Osteoblast (primary cell): ENCODE results near the gene RTTN. TPM values are rescaled to one million over a fixed set of nuclear protein-coding genes. Genes with fewer than 3 reads are reported as not detected.

ENCODE experiments used
- DNase-seq: peaks from one replicate; pipeline ENCODE4 v3.0.0; 2011; ENCODE audit warnings: low spot score, mixed read lengths; ENCODE audit not compliant: insufficient read length; ENCODE audit errors: missing footprints
- H2AFZ ChIP-seq: 2 replicates; pipeline ENCODE4 v1.6.0; 2011; ENCODE audit warnings: mild to moderate bottlenecking, low read length
- H3K27ac ChIP-seq: 2 replicates; pipeline ENCODE4 v1.5.1; 2011; ENCODE audit warnings: mild to moderate bottlenecking, low read depth, low read length, moderate library complexity
- H3K27me3 ChIP-seq: 2 replicates; pipeline ENCODE4 v1.6.0; 2012; ENCODE audit warnings: mild to moderate bottlenecking, control low read depth, inconsistent platforms, low read length, moderate library complexity; ENCODE audit not compliant: insufficient read depth
- H3K36me3 ChIP-seq: 2 replicates; pipeline ENCODE4 v1.5.1; 2011; ENCODE audit warnings: mild to moderate bottlenecking, low read length, control low read depth, moderate library complexity; ENCODE audit not compliant: insufficient read depth
- H3K4me1 ChIP-seq: 2 replicates; pipeline ENCODE4 v1.5.1; 2011; ENCODE audit warnings: mild to moderate bottlenecking, low read length, control low read depth, moderate library complexity; ENCODE audit not compliant: insufficient read depth
- H3K4me2 ChIP-seq: 2 replicates; pipeline ENCODE4 v1.6.0; 2011; ENCODE audit warnings: mild to moderate bottlenecking, low read length; ENCODE audit not compliant: insufficient read depth
- H3K4me3 ChIP-seq: fragments of 200-600 bp; sonication (generic); 3 replicates; pipeline ENCODE4 v1.5.1; 2012; ENCODE audit warnings: mild to moderate bottlenecking, low read length, inconsistent platforms; ENCODE audit not compliant: insufficient read depth
- H3K79me2 ChIP-seq: 2 replicates; pipeline ENCODE4 v1.6.0; 2012; ENCODE audit warnings: mild to moderate bottlenecking, low read length, control low read depth, inconsistent platforms; ENCODE audit not compliant: insufficient read depth
- H3K9me3 ChIP-seq: 2 replicates; pipeline ENCODE4 v1.5.1; 2011; ENCODE audit warnings: low read depth, low read length, control low read depth
- H4K20me1 ChIP-seq: 2 replicates; pipeline ENCODE4 v1.6.0; 2012; ENCODE audit warnings: mild to moderate bottlenecking, low read length, control low read depth; ENCODE audit not compliant: insufficient read depth
- total RNA-seq: library from RNA; depleted of rRNA; stranded (reverse); fragments of >200 nt; gene quantifications from 2 replicates; pipeline ENCODE4 v1.2.3, GENCODE V29; 2012
- TF ChIP-seq, protein P1 (sequence below): IDR thresholded peaks from 2 replicates; pipeline ENCODE4 v1.5.1; 2011; ENCODE audit warnings: mild to moderate bottlenecking, low read depth, low read length, moderate library complexity; ENCODE audit errors: extremely low read depth

Gene RTTN
- total RNA-seq, 1 donor, result 11.2 TPM

GRCh38 chr18:70195852-70196434 lies 9.5 kb downstream of the RTTN start:
- no peak for DNase-seq
- Histone ChIP-seq H3K27me3 (no peaks in the 10 kb centered on the region), H3K4me1 (no peaks in the 10 kb centered on the region), H2AFZ (no peak overlapping the region), H3K27ac (no peak overlapping the region), H3K4me2 (no peak overlapping the region), H3K79me2 (no peaks in the 10 kb centered on the region), H3K9me3 (no peaks in the 10 kb centered on the region), H4K20me1 (no peaks in the 10 kb centered on the region), H3K36me3 (peaks cover 7% of the 10 kb centered on the region), H3K4me3 (no peak overlapping the region)
- TF ChIP-seq, protein P1, sequence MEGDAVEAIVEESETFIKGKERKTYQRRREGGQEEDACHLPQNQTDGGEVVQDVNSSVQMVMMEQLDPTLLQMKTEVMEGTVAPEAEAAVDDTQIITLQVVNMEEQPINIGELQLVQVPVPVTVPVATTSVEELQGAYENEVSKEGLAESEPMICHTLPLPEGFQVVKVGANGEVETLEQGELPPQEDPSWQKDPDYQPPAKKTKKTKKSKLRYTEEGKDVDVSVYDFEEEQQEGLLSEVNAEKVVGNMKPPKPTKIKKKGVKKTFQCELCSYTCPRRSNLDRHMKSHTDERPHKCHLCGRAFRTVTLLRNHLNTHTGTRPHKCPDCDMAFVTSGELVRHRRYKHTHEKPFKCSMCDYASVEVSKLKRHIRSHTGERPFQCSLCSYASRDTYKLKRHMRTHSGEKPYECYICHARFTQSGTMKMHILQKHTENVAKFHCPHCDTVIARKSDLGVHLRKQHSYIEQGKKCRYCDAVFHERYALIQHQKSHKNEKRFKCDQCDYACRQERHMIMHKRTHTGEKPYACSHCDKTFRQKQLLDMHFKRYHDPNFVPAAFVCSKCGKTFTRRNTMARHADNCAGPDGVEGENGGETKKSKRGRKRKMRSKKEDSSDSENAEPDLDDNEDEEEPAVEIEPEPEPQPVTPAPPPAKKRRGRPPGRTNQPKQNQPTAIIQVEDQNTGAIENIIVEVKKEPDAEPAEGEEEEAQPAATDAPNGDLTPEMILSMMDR, result peak; percentile 87

- no peak for DNase-seq
- H3K27me3 ChIP-seq, result no peaks in the 10 kb centered on the region
- H3K4me3 ChIP-seq, result no peak overlapping the region
- no peaks in the 10 kb centered on the region for H3K9me3 ChIP-seq
- TF ChIP-seq, protein P1, result no peak
- no peak overlapping the region for H2AFZ ChIP-seq
- H3K27ac ChIP-seq, result no peak overlapping the region
- no peaks in the 10 kb centered on the region for H3K79me2 ChIP-seq
- peaks cover 7% of the 10 kb centered on the region for H3K36me3 ChIP-seq
- H3K4me2 ChIP-seq, result no peak overlapping the region
- H4K20me1 ChIP-seq, result no peaks in the 10 kb centered on the region
- peaks cover 6% of the 10 kb centered on the region for H3K4me1 ChIP-seq
Observed at GRCh38 chr18:70195014-70195614, 10.4 kb downstream of the RTTN start.

DNA sequence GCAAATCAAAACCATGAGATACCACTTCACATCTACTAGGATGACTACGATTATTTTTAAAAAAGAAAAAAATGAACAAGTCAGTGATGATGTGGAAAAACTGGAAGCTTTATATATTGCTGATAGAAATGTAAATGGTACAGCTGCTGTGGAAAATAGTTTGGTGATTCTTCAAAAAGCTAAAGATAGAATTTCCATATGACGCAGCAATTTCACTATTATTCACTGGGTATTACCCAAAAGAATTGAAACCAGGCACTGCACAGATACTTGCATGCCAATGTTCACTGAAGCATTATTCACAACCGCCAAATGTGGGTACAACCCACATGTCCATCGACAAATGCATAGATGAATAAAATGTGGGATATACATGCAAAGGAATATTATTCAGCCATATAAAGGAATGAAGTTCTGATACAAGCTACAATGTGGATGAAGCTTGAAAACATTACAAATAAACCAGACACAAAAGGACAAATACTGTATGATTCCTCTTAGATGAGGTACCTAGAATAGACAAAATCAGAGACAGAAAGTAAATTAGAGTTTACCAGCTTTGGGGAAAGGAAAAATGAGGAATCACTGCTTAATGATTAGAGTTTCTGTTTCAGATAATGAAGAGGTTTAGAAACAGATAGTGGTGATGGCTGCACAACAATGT lies 11.1 kb downstream of the RTTN start:
- Histone ChIP-seq H3K9me3 (no peaks in the 10 kb centered on the region), H3K36me3 (peaks cover 7% of the 10 kb centered on the region), H3K27me3 (no peaks in the 10 kb centered on the region), H3K4me3 (no peak overlapping the region), H3K4me2 (no peak overlapping the region), H2AFZ (no peak overlapping the region), H3K79me2 (no peaks in the 10 kb centered on the region), H3K4me1 (peaks cover 7% of the 10 kb centered on the region), H3K27ac (no peak overlapping the region), H4K20me1 (no peaks in the 10 kb centered on the region)
- TF ChIP-seq, protein P1, result no peak
- no peak for DNase-seq

- Histone ChIP-seq H3K36me3 (no peaks in the 10 kb centered on the region), H3K4me2 (no peak overlapping the region)
Observed at GRCh38 chr18:70190529-70190928, 15.0 kb downstream of the RTTN start.

More at GRCh38 chr18:70190529-70190928, 15.0 kb downstream of the RTTN start:
- DNase-seq, result no peak
- Histone ChIP-seq H3K4me3 (no peak overlapping the region), H2AFZ (peak overlapping the region; percentile 34), H3K27ac (no peak overlapping the region), H4K20me1 (no peaks in the 10 kb centered on the region), H3K9me3 (no peaks in the 10 kb centered on the region), H3K79me2 (no peaks in the 10 kb centered on the region), H3K4me1 (peaks cover 18% of the 10 kb centered on the region), H3K27me3 (no peaks in the 10 kb centered on the region)
- TF ChIP-seq, protein P1, result no peak
